ENCODE data around the gene CDH13. TPM values are rescaled to one million over a fixed set of nuclear protein-coding genes. Genes with fewer than 3 reads are reported as not detected.
A peak's percentile ranks its signal among the peaks of the same experiment; 100 is the strongest.

Gene CDH13
- total RNA-seq, 1 donor from 2014 or later = 20.9 TPM

GRCh38 chr16:82646504-82646903 lies 19.7 kb downstream of the CDH13 start:
- Histone ChIP-seq H3K36me3 (ENCODE audit: control insufficient read depth in 3 of 3, insufficient read depth in 3 of 3, low read length in 3 of 3) (no peaks in the 10 kb centered on the region), H3K4me3 (ENCODE audit: low read length in 3 of 3) (no peak overlapping the region), H3K9me3 (ENCODE audit: control insufficient read depth in 3 of 3, low read length in 3 of 3) (no peaks in the 10 kb centered on the region), H3K27me3 (ENCODE audit: control insufficient read depth in 3 of 3, insufficient read depth in 3 of 3, low read length in 3 of 3) (no peaks in the 10 kb centered on the region), H3K27ac (ENCODE audit: low read depth, low read length) (no peak overlapping the region), H3K9ac (ENCODE audit: low read depth in 1 of 3, low read length in 3 of 3) (no peak overlapping the region), H3K4me1 (ENCODE audit: control insufficient read depth in 3 of 3, insufficient read depth in 3 of 3, low read length in 3 of 3) (peaks cover 0 to 52% (median 6%) of the 10 kb centered on the region in 3 donors)

- Histone ChIP-seq H3K9me3 (ENCODE audit: control insufficient read depth in 3 of 3, low read length in 3 of 3) (no peaks in the 10 kb centered on the region), H3K4me3 (ENCODE audit: low read length in 3 of 3) (no peak overlapping the region), H3K9ac (ENCODE audit: low read depth in 1 of 3, low read length in 3 of 3) (no peak overlapping the region), H3K36me3 (ENCODE audit: control insufficient read depth in 3 of 3, insufficient read depth in 3 of 3, low read length in 3 of 3) (no peaks in the 10 kb centered on the region), H3K4me1 (ENCODE audit: control insufficient read depth in 3 of 3, insufficient read depth in 3 of 3, low read length in 3 of 3) (peaks cover 17 to 62% (median 19%) of the 10 kb centered on the region in 3 donors), H3K27ac (ENCODE audit: low read depth, low read length) (no peak overlapping the region), H3K27me3 (ENCODE audit: control insufficient read depth in 3 of 3, insufficient read depth in 3 of 3, low read length in 3 of 3) (no peaks in the 10 kb centered on the region)
Observed at GRCh38 chr16:82649766-82650165, 23.0 kb downstream of the CDH13 start.

GRCh38 chr16:82650804-82651203 lies 24.0 kb downstream of the CDH13 start:
- Histone ChIP-seq H3K36me3 (ENCODE audit: control insufficient read depth in 3 of 3, insufficient read depth in 3 of 3, low read length in 3 of 3) (no peaks in the 10 kb centered on the region), H3K9me3 (ENCODE audit: control insufficient read depth in 3 of 3, low read length in 3 of 3) (no peaks in the 10 kb centered on the region), H3K9ac (ENCODE audit: low read depth in 1 of 3, low read length in 3 of 3) (no peak overlapping the region), H3K4me3 (ENCODE audit: low read length in 3 of 3) (no peak overlapping the region), H3K27ac (ENCODE audit: low read depth, low read length) (no peak overlapping the region), H3K4me1 (ENCODE audit: control insufficient read depth in 3 of 3, insufficient read depth in 3 of 3, low read length in 3 of 3) (peaks cover 27 to 73% (median 28%) of the 10 kb centered on the region in 3 donors), H3K27me3 (ENCODE audit: control insufficient read depth in 3 of 3, insufficient read depth in 3 of 3, low read length in 3 of 3) (no peaks in the 10 kb centered on the region)

DNA sequence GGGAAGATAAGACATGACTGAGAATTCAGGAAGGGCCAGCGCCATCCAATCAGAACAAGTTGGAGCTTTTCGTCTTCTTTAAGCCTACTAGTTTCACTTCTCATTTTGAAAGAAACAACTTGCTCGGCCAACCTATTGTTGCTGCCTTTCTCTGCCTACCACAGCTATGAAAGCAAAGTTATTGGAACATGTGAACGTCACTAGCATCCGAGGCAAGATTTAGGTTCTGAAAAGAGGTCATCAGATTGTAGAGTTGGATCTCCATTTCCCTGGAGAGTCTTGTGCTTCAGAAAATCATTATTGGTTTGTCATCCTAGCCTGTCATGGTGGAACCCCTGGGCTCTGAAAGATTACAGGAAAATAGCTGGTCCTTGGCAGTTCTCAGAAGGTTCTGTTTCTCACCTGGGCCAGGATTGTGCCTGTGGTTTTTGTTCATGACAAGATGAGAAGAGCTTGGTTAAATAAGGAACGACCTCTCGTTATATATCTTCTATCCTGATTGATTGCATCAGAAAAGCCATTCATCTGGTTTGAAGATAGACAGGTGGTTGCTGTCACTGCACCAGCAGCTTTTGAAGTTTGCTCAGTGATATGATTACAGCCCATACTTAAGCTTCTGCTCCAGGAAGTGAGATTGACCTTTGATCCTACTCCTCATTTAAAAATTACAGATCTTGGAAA lies 25.3 kb downstream of the CDH13 start:
- Histone ChIP-seq H3K27ac (ENCODE audit: low read depth, low read length) (peak overlapping the region; percentile 54), H3K4me3 (ENCODE audit: low read length in 3 of 3) (no peak overlapping the region), H3K9ac (ENCODE audit: low read depth in 1 of 3, low read length in 3 of 3) (peak overlapping the region in 1 of 3 donors; percentile 43), H3K4me1 (ENCODE audit: control insufficient read depth in 3 of 3, insufficient read depth in 3 of 3, low read length in 3 of 3) (peaks cover 29 to 67% (median 29%) of the 10 kb centered on the region in 3 donors), H3K27me3 (ENCODE audit: control insufficient read depth in 3 of 3, insufficient read depth in 3 of 3, low read length in 3 of 3) (no peaks in the 10 kb centered on the region), H3K36me3 (ENCODE audit: control insufficient read depth in 3 of 3, insufficient read depth in 3 of 3, low read length in 3 of 3) (no peaks in the 10 kb centered on the region), H3K9me3 (ENCODE audit: control insufficient read depth in 3 of 3, low read length in 3 of 3) (no peaks in the 10 kb centered on the region)

GRCh38 chr16:82652826-82653225 lies 26.1 kb downstream of the CDH13 start:
- H3K27me3 ChIP-seq (ENCODE audit: control insufficient read depth in 3 of 3, insufficient read depth in 3 of 3, low read length in 3 of 3) = no peaks in the 10 kb centered on the region
- H3K9me3 ChIP-seq (ENCODE audit: control insufficient read depth in 3 of 3, low read length in 3 of 3) = no peaks in the 10 kb centered on the region
- H3K36me3 ChIP-seq (ENCODE audit: control insufficient read depth in 3 of 3, insufficient read depth in 3 of 3, low read length in 3 of 3) = no peaks in the 10 kb centered on the region
- no peak overlapping the region for H3K4me3 ChIP-seq (ENCODE audit: low read length in 3 of 3)
- no peak overlapping the region for H3K9ac ChIP-seq (ENCODE audit: low read depth in 1 of 3, low read length in 3 of 3)
- H3K4me1 ChIP-seq (ENCODE audit: control insufficient read depth in 3 of 3, insufficient read depth in 3 of 3, low read length in 3 of 3) = peaks cover 29 to 60% (median 29%) of the 10 kb centered on the region in 3 donors
- peak overlapping the region; percentile 36 for H3K27ac ChIP-seq (ENCODE audit: low read depth, low read length)

GRCh38 chr16:82653550-82654511 lies 27.1 kb downstream of the CDH13 start:
- Histone ChIP-seq H3K4me1 (ENCODE audit: control insufficient read depth in 3 of 3, insufficient read depth in 3 of 3, low read length in 3 of 3) (peaks cover 30 to 68% (median 31%) of the 10 kb centered on the region in 3 donors), H3K9me3 (ENCODE audit: control insufficient read depth in 3 of 3, low read length in 3 of 3) (no peaks in the 10 kb centered on the region), H3K9ac (ENCODE audit: low read depth in 1 of 3, low read length in 3 of 3) (peak overlapping the region in 2 of 3 donors; percentile 10 to 52), H3K27ac (ENCODE audit: low read depth, low read length) (peak overlapping the region; percentile 36), H3K36me3 (ENCODE audit: control insufficient read depth in 3 of 3, insufficient read depth in 3 of 3, low read length in 3 of 3) (no peaks in the 10 kb centered on the region), H3K4me3 (ENCODE audit: low read length in 3 of 3) (no peak overlapping the region), H3K27me3 (ENCODE audit: control insufficient read depth in 3 of 3, insufficient read depth in 3 of 3, low read length in 3 of 3) (no peaks in the 10 kb centered on the region)

DNA sequence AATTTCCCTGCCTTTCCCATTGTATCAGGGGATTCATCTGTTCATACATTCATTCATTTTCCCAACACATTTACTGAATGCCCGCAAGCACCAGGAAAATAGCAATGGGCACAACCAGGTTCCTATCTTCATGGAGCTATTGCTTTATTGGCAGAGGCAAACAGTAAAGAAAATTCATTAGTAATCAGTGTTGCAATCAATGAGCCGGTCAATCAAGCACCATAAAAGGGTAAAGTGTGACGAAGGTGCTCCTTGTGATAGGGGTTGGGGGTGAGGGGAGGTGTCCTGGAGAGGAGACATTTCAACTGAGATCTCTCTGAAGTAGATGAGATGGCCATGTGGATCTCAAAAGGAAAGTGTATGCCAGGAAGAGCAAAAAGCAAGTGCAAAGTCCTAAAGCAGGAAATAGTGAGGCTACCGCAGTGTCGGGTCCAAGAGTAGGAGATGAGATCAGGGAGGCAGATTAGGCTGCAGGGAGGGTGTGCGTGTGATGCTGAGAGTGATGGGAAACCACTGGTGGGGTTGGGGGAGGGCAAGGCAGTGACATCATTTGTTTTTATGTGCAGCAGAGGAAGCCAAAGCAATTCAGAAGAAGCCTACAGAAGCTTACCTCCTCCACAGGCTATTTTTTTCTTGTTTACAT lies 28.4 kb downstream of the CDH13 start:
- peak overlapping the region in 1 of 3 donors; percentile 16 for H3K9ac ChIP-seq (ENCODE audit: low read depth in 1 of 3, low read length in 3 of 3)
- H3K36me3 ChIP-seq (ENCODE audit: control insufficient read depth in 3 of 3, insufficient read depth in 3 of 3, low read length in 3 of 3) = no peaks in the 10 kb centered on the region
- no peak overlapping the region for H3K4me3 ChIP-seq (ENCODE audit: low read length in 3 of 3)
- H3K27me3 ChIP-seq (ENCODE audit: control insufficient read depth in 3 of 3, insufficient read depth in 3 of 3, low read length in 3 of 3) = no peaks in the 10 kb centered on the region
- peak overlapping the region; percentile 28 for H3K27ac ChIP-seq (ENCODE audit: low read depth, low read length)
- H3K9me3 ChIP-seq (ENCODE audit: control insufficient read depth in 3 of 3, low read length in 3 of 3) = no peaks in the 10 kb centered on the region
- H3K4me1 ChIP-seq (ENCODE audit: control insufficient read depth in 3 of 3, insufficient read depth in 3 of 3, low read length in 3 of 3) = peaks cover 34 to 72% (median 45%) of the 10 kb centered on the region in 3 donors

- Histone ChIP-seq H3K9me3 (ENCODE audit: control insufficient read depth in 3 of 3, low read length in 3 of 3) (no peaks in the 10 kb centered on the region), H3K9ac (ENCODE audit: low read depth in 1 of 3, low read length in 3 of 3) (peak overlapping the region in 1 of 3 donors; percentile 16), H3K27ac (ENCODE audit: low read depth, low read length) (peak overlapping the region; percentile 28), H3K27me3 (ENCODE audit: control insufficient read depth in 3 of 3, insufficient read depth in 3 of 3, low read length in 3 of 3) (no peaks in the 10 kb centered on the region), H3K36me3 (ENCODE audit: control insufficient read depth in 3 of 3, insufficient read depth in 3 of 3, low read length in 3 of 3) (no peaks in the 10 kb centered on the region), H3K4me3 (ENCODE audit: low read length in 3 of 3) (peak overlapping the region in 1 of 3 donors; percentile 22), H3K4me1 (ENCODE audit: control insufficient read depth in 3 of 3, insufficient read depth in 3 of 3, low read length in 3 of 3) (peaks cover 36 to 73% (median 50%) of the 10 kb centered on the region in 3 donors)
Observed at GRCh38 chr16:82655720-82656490, 29.1 kb downstream of the CDH13 start.

GRCh38 chr16:82657239-82657638 lies 30.5 kb downstream of the CDH13 start:
- Histone ChIP-seq H3K36me3 (ENCODE audit: control insufficient read depth in 3 of 3, insufficient read depth in 3 of 3, low read length in 3 of 3) (no peaks in the 10 kb centered on the region), H3K4me1 (ENCODE audit: control insufficient read depth in 3 of 3, insufficient read depth in 3 of 3, low read length in 3 of 3) (peaks cover 43 to 77% (median 58%) of the 10 kb centered on the region in 3 donors), H3K9me3 (ENCODE audit: control insufficient read depth in 3 of 3, low read length in 3 of 3) (no peaks in the 10 kb centered on the region), H3K4me3 (ENCODE audit: low read length in 3 of 3) (no peak overlapping the region), H3K27ac (ENCODE audit: low read depth, low read length) (no peak overlapping the region), H3K9ac (ENCODE audit: low read depth in 1 of 3, low read length in 3 of 3) (no peak overlapping the region), H3K27me3 (ENCODE audit: control insufficient read depth in 3 of 3, insufficient read depth in 3 of 3, low read length in 3 of 3) (no peaks in the 10 kb centered on the region)

Measured in skeletal muscle tissue (tissue), 4 donors.